Activated gamma-delta T cell treated with Interleukin-2 at 50 U/mL for 16 hours (primary cell): ENCODE data around the gene HOXA3.

Source experiments
- DNase-seq: peaks from one replicate; pipeline ENCODE4 v3.0.0-alpha.2; 2020

HOXA3 gene

GRCh38 chr7:27099453-27100370 is 52.7 kb downstream of the HOXA3 start:
- no peak for DNase-seq

- no peak for DNase-seq
Observed at GRCh38 chr7:27098578-27099451, 53.6 kb downstream of the HOXA3 start.

- no peak for DNase-seq
Observed at GRCh38 chr7:27097686-27098577, 54.5 kb downstream of the HOXA3 start.

DNA sequence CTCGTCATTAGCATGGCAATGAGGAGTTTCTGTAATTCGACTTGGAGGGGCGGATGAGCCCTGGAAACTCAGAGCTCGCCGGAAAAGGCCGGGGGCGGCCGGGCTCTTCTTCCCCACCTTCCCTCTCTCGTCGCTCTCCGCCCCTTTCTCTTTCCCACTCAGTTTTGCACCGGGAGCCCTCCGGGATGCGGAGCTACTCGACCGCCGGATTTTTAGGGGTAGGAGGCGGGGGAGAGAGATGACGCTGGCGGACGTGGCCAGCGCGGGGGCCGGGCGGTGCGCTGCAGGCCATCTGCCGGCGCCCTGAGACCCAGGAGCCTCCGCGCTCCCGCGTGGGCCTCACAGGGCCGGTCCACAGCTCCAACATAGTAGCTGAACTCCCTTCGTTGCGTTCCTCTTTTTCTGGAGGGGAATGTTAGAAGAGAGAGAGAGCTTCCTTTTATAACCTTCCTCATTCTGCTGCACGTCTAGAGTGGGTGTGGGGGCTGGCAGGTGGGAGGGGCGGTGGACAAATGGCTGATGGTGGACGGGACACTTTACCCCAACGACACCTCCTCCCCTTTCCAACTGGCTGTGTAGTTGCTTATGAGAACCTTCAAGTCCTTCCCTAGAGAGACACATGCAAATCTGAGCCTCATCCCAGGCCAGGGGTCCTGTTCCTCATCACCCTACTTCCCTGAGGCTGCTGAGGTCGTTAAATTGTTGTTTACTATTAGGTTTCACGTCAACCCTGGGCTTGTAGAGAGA is 55.4 kb downstream of the HOXA3 start:
- DNase-seq = no peak

- peak; percentile 63 for DNase-seq
Observed at GRCh38 chr7:27095897-27096767, 56.3 kb downstream of the HOXA3 start, which contains the start of gene HOXA1. Gene HOXA1 (minus strand): TSS chr7:27096000. CDS start chr7:27095912, 88 bp downstream.

- no peak for DNase-seq
Observed at GRCh38 chr7:27095050-27095896, 57.1 kb downstream of the HOXA3 start.

GRCh38 chr7:27094304-27095049 is 57.9 kb downstream of the HOXA3 start:
- DNase-seq = no peak

GRCh38 chr7:27093184-27093895 is 59.0 kb downstream of the HOXA3 start:
- DNase-seq = no peak

DNA sequence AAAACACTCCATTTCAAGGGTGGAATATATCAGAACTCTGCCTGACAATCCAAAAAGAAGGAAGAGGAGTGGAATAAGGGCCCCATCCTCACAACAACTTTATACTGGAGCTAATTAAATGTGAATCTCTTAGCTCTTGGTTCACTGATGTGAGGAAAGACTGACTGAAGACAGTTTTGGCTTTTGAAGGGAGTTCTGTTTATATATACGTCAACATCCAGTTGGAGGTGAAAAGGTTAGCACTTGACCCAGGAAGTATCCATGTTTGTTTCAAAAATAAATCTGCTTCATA is 59.6 kb downstream of the HOXA3 start:
- DNase-seq = no peak

DNA sequence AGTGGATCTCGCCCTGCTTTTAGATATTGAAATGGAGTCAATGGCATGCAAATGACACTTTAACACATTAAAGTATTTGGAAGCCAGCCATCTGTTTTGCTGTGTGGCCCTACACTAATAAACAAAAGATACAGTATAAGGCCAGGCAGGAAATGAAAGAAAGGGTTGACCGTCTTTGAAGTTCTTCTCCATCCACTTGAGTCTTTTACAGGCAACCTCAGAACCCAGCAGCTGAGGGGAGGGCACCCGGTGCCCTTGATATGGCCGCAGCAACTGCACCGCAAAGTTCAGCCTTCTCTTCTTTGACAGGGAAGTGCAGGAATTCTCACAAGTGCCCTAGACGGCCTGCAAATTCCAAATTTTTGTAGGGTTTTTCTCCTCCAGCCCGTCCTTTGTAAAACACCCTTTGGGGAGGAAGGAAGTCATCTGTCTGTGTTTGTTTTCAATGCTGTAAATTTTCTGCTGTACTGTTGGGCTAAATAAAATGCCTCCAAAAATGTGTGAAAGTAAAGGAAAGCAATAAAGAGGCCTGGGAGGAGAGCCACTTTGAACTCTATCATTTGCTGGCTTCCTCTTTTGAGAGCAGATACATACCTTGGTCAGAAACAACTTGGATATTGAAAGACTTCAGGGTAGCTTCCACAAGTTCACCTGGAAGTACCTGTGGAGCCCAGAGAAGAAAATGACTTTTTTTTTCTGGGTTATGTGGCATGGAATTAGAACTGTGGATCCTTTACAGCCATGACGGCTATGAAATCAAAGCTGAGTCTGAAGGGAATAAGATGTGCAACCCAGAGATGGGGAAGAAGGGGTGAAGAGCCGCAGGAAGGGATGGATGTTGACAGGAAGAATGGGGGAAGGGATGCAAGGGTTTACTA is 60.2 kb downstream of the HOXA3 start:
- DNase-seq = no peak

- DNase-seq = no peak
Observed at GRCh38 chr7:27091105-27091504, 61.3 kb downstream of the HOXA3 start.

DNA sequence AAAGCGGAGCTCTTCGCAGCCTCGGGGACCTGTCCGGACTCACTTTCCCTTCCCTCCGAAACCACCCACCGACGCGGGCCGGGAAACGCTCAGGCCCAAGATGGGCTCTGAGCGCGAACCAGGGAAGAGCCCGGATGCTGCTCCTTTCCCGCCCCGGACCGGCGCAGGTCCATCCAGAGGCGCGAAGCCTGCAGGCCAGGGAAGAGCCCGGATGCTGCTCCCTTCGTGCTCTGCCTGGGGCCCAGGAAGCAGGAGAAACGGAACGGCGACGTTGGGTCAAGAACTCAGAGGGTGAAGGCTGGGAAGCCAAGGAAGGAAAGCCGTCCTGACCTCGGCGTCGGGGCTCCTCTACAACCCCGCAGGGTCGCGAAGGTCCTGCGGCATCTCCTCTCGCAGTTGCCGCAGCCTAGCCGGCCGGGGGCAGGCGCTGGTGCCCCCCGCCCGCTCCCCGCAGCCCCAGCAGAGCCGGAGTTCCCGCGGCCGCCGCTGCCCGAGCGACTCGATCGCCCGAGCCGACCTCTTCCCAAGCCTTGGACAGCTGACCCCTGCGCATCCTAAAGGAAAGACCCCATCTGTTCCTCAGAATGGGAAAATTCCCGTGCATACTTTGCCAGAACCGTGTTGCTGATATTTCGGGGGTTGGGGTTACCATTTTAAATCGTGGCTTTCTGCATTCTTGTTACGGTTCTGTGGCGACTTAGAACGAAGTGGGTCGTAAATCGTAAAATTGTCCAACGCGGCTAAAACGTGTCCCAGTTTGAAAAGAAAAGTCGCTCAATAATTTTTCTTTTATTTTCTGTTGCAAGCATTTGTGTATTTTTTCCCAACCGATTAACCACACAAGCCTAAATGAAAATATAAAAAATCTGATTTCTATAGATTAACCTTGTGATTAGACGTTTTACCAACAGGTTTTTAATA is 64.1 kb downstream of the HOXA3 start:
- no peak for DNase-seq

- DNase-seq = no peak
Observed at GRCh38 chr7:27083646-27084045, 68.7 kb downstream of the HOXA3 start.

DNA sequence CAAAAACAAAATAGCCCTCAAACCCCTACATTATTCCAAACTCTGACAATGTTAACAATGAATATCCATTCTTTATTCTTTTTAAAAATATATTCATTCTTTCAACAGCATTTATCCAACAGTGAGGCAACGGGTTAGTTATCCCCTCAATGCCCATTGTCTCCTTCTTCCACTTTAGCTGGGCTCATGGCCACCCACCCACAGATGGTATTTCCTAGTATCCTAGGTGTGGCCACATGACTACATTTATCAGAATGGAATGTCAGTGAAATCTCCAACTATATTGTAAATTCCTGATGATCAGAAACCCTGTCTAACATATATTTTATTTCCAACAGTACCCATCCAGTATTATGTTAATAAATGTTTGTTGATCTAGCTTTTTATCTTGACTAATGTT is 70.2 kb downstream of the HOXA3 start:
- DNase-seq = no peak

- DNase-seq = no peak
Observed at GRCh38 chr7:27080844-27081436, 71.4 kb downstream of the HOXA3 start.
